Testis (tissue), 2 donors: Measurements from ENCODE around the gene PRELP.

Source experiments
- POLR2A ChIP-seq: fragments of 450-650 bp; IDR thresholded peaks from one replicate; pipeline ENCODE4 v1.6.1; 2017; ENCODE audit warnings: antibody characterized with exemption, mild to moderate bottlenecking, moderate library complexity
- TF ChIP-seq, protein P1 (sequence below), 3 experiments: fragments of 450-650 bp in 2 of 3; fragments of 200-600 bp in 1 of 3; sonication (generic) in 1 of 3; IDR thresholded peaks; one replicate each; pipeline ENCODE4 v1.5.1; 2016 to 2019; ENCODE audit warnings: antibody characterized with exemption in 3 of 3, mild to moderate bottlenecking in 2 of 3, moderate library complexity in 1 of 3

GRCh38 chr1:203473781-203474305, 1.8 kb upstream of the PRELP start:
- TF ChIP-seq, protein P1, sequence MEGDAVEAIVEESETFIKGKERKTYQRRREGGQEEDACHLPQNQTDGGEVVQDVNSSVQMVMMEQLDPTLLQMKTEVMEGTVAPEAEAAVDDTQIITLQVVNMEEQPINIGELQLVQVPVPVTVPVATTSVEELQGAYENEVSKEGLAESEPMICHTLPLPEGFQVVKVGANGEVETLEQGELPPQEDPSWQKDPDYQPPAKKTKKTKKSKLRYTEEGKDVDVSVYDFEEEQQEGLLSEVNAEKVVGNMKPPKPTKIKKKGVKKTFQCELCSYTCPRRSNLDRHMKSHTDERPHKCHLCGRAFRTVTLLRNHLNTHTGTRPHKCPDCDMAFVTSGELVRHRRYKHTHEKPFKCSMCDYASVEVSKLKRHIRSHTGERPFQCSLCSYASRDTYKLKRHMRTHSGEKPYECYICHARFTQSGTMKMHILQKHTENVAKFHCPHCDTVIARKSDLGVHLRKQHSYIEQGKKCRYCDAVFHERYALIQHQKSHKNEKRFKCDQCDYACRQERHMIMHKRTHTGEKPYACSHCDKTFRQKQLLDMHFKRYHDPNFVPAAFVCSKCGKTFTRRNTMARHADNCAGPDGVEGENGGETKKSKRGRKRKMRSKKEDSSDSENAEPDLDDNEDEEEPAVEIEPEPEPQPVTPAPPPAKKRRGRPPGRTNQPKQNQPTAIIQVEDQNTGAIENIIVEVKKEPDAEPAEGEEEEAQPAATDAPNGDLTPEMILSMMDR (IDR thresholded peaks at IDR 0.05) = no peak
- no peak for TF ChIP-seq POLR2A
